Endothelial cell (in vitro differentiated cells): ENCODE measurements around the gene PRMT1. TPM values are rescaled to one million over a fixed set of nuclear protein-coding genes. Genes with fewer than 3 reads are reported as not detected.

Experiments used
- DNase-seq: peaks from one replicate; pipeline ENCODE4 v3.0.0; 2021; ENCODE audit warnings: low spot score
- H3K27ac Mint-ChIP-seq: one replicate; pipeline ENCODE4 v1.8.0; 2021; ENCODE audit warnings: mixed read lengths, inconsistent platforms; ENCODE audit not compliant: unreplicated experiment
- H3K27me3 Mint-ChIP-seq: one replicate; pipeline ENCODE4 v1.8.0; 2021; ENCODE audit warnings: mild to moderate bottlenecking, moderate library complexity, mixed read lengths, inconsistent platforms; ENCODE audit not compliant: unreplicated experiment
- H3K36me3 Mint-ChIP-seq: one replicate; pipeline ENCODE4 v1.8.0; 2021; ENCODE audit warnings: mild to moderate bottlenecking, low read depth, mixed read lengths, inconsistent platforms; ENCODE audit not compliant: unreplicated experiment
- H3K4me1 Mint-ChIP-seq: one replicate; pipeline ENCODE4 v1.8.0; 2021; ENCODE audit warnings: mild to moderate bottlenecking, mixed read lengths, inconsistent platforms; ENCODE audit not compliant: unreplicated experiment
- H3K4me3 Mint-ChIP-seq: one replicate; pipeline ENCODE4 v1.8.0; 2021; ENCODE audit warnings: mild to moderate bottlenecking, mixed read lengths, inconsistent platforms; ENCODE audit not compliant: unreplicated experiment
- H3K9me3 Mint-ChIP-seq: one replicate; pipeline ENCODE4 v1.8.0; 2021; ENCODE audit warnings: mixed read lengths, inconsistent platforms; ENCODE audit not compliant: unreplicated experiment
- CTCF ChIP-seq: fragments of 200-600 bp; sonication (generic); IDR thresholded peaks from one replicate; pipeline ENCODE4 v1.5.0; 2021; ENCODE audit warnings: antibody characterized with exemption; ENCODE audit not compliant: unreplicated experiment
- microRNA-seq: library from miRNA; unstranded; fragments of <30 nt; microRNA quantifications from one replicate; pipeline ENCODE4, GENCODE V29; 2020; ENCODE audit not compliant: unreplicated experiment
- total RNA-seq: library from RNA; stranded (reverse); fragmentation: NEBNext Ultra II Directional; extraction: Animal tissue kit (Norgen Biotek cat#: 25700); gene quantifications from one replicate; pipeline ENCODE4 v1.2.1, GENCODE V29; 2021; ENCODE audit not compliant: unreplicated experiment

Gene PRMT1
- total RNA-seq, 1 donor from 2014 or later, result 175 TPM

GRCh38 chr19:49727217-49728030 is 50.4 kb downstream of the PRMT1 start:
- H3K4me3 Mint-ChIP-seq, result no peak overlapping the region
- H3K27ac Mint-ChIP-seq, result no peak overlapping the region
- no peaks in the 10 kb centered on the region for H3K4me1 Mint-ChIP-seq
- no peak for DNase-seq
- no peaks in the 10 kb centered on the region for H3K9me3 Mint-ChIP-seq
- TF ChIP-seq CTCF, result no peak
- H3K27me3 Mint-ChIP-seq, result peaks cover 4% of the 10 kb centered on the region
- H3K36me3 Mint-ChIP-seq, result peaks cover 8% of the 10 kb centered on the region

- Mint-ChIP-seq H3K4me3 (no peak overlapping the region), H3K36me3 (peaks cover 8% of the 10 kb centered on the region), H3K9me3 (no peaks in the 10 kb centered on the region), H3K4me1 (no peaks in the 10 kb centered on the region), H3K27me3 (no peaks in the 10 kb centered on the region), H3K27ac (no peak overlapping the region)
- TF ChIP-seq CTCF, result no peak
- DNase-seq, result no peak
Observed at GRCh38 chr19:49730166-49730565, 53.1 kb downstream of the PRMT1 start.

Small RNAs within 50 kb of the gene (microRNA-seq; reads per million reads assigned to microRNA genes)
- gene MIR5088, result 1.3 reads per million, percentile 18 among the genes with 10 or more reads in this experiment

Other genes starting within 250 kb of the PRMT1 start
- 0.92 TPM for gene SLC17A7, start 235.7 kb upstream of the PRMT1 start, total RNA-seq
- gene PIH1D1, start 225.5 kb upstream of the PRMT1 start, total RNA-seq, result 78.8 TPM
- gene ALDH16A1, start 224.0 kb upstream of the PRMT1 start, total RNA-seq, result 49.6 TPM
- gene FLT3LG, start 203.1 kb upstream of the PRMT1 start, total RNA-seq, result 1.4 TPM
- gene RPL13A, start 189.7 kb upstream of the PRMT1 start, total RNA-seq, result 2,762 TPM
- gene RPS11, start 180.8 kb upstream of the PRMT1 start, total RNA-seq, result 2,099 TPM
- 127 TPM for gene FCGRT, start 164.6 kb upstream of the PRMT1 start, total RNA-seq
- 19.4 TPM for gene RCN3, start 149.3 kb upstream of the PRMT1 start, total RNA-seq
- gene NOSIP, start 96.7 kb upstream of the PRMT1 start, total RNA-seq, result 76.3 TPM
- gene PRRG2, start 96.0 kb upstream of the PRMT1 start, total RNA-seq, result 2.4 TPM
- gene PRR12, start 86.1 kb upstream of the PRMT1 start, total RNA-seq, result 38.8 TPM
- gene RRAS, start 37.1 kb upstream of the PRMT1 start, total RNA-seq, result 23.9 TPM
- gene SCAF1, start 35.1 kb upstream of the PRMT1 start, total RNA-seq, result 90.3 TPM
- gene IRF3, start 11.4 kb upstream of the PRMT1 start, total RNA-seq, result 76.1 TPM
- gene BCL2L12, start 11.3 kb upstream of the PRMT1 start, total RNA-seq, result 50.1 TPM
- gene ADM5, start 12.3 kb downstream of the PRMT1 start, total RNA-seq, result 5.3 TPM
- 94.1 TPM for gene CPT1C, start 13.8 kb downstream of the PRMT1 start, total RNA-seq
- not detected for gene TSKS, start 86.0 kb downstream of the PRMT1 start, total RNA-seq
- gene AP2A1, start 89.7 kb downstream of the PRMT1 start, total RNA-seq, result 191 TPM
- 15.6 TPM for gene FUZ, start 136.0 kb downstream of the PRMT1 start, total RNA-seq
- gene MED25, start 141.0 kb downstream of the PRMT1 start, total RNA-seq, result 117 TPM
- gene PTOV1, start 173.9 kb downstream of the PRMT1 start, total RNA-seq, result 231 TPM
- gene PNKP, start 190.3 kb downstream of the PRMT1 start, total RNA-seq, result 96.0 TPM
- 48.2 TPM for gene AKT1S1, start 200.1 kb downstream of the PRMT1 start, total RNA-seq
- 36.8 TPM for gene TBC1D17, start 200.4 kb downstream of the PRMT1 start, total RNA-seq
- 0.90 TPM for gene IL4I1, start 219.6 kb downstream of the PRMT1 start, total RNA-seq